ENCODE results near the gene LPAR1. TPM values are rescaled to one million over a fixed set of nuclear protein-coding genes. Genes with fewer than 3 reads are reported as not detected.

The LPAR1 gene
- total RNA-seq, 2 donors from 2014 or later = 16.5 to 20.2 TPM

- H3K9ac ChIP-seq (ENCODE audit: low read depth in 2 of 2, low read length in 2 of 2) = no peak overlapping the region
- intact Hi-C loops (cut with DNase I) = no loop called here
- no peaks in the 10 kb centered on the region for H3K27me3 ChIP-seq
- H3K4me3 ChIP-seq = no peak overlapping the region
- no peaks in the 10 kb centered on the region for H3K9me3 ChIP-seq
- TF ChIP-seq, protein P1, sequence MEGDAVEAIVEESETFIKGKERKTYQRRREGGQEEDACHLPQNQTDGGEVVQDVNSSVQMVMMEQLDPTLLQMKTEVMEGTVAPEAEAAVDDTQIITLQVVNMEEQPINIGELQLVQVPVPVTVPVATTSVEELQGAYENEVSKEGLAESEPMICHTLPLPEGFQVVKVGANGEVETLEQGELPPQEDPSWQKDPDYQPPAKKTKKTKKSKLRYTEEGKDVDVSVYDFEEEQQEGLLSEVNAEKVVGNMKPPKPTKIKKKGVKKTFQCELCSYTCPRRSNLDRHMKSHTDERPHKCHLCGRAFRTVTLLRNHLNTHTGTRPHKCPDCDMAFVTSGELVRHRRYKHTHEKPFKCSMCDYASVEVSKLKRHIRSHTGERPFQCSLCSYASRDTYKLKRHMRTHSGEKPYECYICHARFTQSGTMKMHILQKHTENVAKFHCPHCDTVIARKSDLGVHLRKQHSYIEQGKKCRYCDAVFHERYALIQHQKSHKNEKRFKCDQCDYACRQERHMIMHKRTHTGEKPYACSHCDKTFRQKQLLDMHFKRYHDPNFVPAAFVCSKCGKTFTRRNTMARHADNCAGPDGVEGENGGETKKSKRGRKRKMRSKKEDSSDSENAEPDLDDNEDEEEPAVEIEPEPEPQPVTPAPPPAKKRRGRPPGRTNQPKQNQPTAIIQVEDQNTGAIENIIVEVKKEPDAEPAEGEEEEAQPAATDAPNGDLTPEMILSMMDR (IDR thresholded peaks at IDR 0.05) = no peak
- no peaks in the 10 kb centered on the region for H3K4me1 ChIP-seq
- DNase-seq = no peak
- H3K27ac ChIP-seq = no peak overlapping the region
- no peaks in the 10 kb centered on the region for H3K36me3 ChIP-seq
Observed at GRCh38 chr9:110894731-110895130, 143.5 kb downstream of the LPAR1 start.

DNA sequence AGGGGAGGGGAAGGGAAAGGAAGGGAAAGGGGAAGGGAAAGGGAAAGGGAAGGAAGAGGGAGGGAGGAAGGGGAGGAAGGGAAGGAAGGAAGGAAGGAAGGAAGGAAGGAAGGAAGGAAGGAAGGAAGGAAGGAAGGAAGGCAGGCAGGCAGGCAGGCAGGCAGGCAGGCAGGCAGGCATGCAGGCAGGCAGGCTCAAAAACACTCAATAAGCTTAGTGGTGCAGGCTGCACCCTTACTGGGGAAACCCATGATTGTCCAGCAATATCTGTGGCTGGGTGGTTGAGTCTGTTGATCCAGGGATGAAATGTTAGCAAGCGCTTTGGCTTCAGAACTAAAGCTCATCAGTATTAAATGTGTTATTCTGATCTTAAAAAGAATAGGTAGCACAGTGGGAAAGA lies 145.6 kb downstream of the LPAR1 start:
- TF ChIP-seq, protein P1 (IDR thresholded peaks at IDR 0.05) = no peak
- intact Hi-C loops (cut with DNase I) = no loop called here
- no peak for DNase-seq

GRCh38 chr9:110891760-110892159 lies 146.5 kb downstream of the LPAR1 start:
- intact Hi-C loops (cut with DNase I) = no loop called here
- no peak overlapping the region for H3K27ac ChIP-seq

More for the DNA sequence above, 145.6 kb downstream of the LPAR1 start:
- no peaks in the 10 kb centered on the region for H3K9me3 ChIP-seq
- no peaks in the 10 kb centered on the region for H3K27me3 ChIP-seq
- no peak overlapping the region for H3K4me3 ChIP-seq
- no peaks in the 10 kb centered on the region for H3K36me3 ChIP-seq
- H3K27ac ChIP-seq = no peak overlapping the region
- H3K4me1 ChIP-seq = no peaks in the 10 kb centered on the region
- H3K9ac ChIP-seq (ENCODE audit: low read depth in 2 of 2, low read length in 2 of 2) = no peak overlapping the region

DNA sequence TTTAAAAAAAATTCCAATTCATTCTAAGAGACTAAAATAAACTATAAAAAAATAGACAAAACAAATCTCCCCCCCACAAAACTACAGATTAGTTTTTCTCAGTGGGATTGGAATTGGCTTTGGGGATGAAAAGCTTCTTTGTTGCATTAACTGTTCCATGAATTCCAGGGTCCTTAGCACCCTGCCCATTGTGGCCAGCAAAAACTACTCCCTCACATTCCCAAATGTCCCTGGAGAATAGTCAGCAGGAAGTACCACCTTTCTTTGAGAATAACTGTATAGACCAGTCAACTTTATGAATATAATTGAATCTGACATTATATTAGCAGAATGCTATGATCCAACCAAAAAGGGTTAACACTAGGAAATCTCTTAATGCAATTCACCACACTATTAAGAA lies 147.9 kb downstream of the LPAR1 start:
- H3K27ac ChIP-seq = no peak overlapping the region
- TF ChIP-seq, protein P1 (IDR thresholded peaks at IDR 0.05) = no peak
- no peaks in the 10 kb centered on the region for H3K27me3 ChIP-seq
- intact Hi-C loops (cut with DNase I) = no loop called here
- no peaks in the 10 kb centered on the region for H3K36me3 ChIP-seq
- no peak overlapping the region for H3K4me3 ChIP-seq
- no peak for DNase-seq
- no peaks in the 10 kb centered on the region for H3K4me1 ChIP-seq
- H3K9me3 ChIP-seq = no peaks in the 10 kb centered on the region
- no peak overlapping the region for H3K9ac ChIP-seq (ENCODE audit: low read depth in 2 of 2, low read length in 2 of 2)

More at GRCh38 chr9:110891760-110892159, 146.5 kb downstream of the LPAR1 start:
- TF ChIP-seq, protein P1 (IDR thresholded peaks at IDR 0.05) = no peak
- no peaks in the 10 kb centered on the region for H3K4me1 ChIP-seq
- no peak overlapping the region for H3K9ac ChIP-seq (ENCODE audit: low read depth in 2 of 2, low read length in 2 of 2)
- no peak overlapping the region for H3K4me3 ChIP-seq
- no peaks in the 10 kb centered on the region for H3K27me3 ChIP-seq
- no peak for DNase-seq
- no peaks in the 10 kb centered on the region for H3K9me3 ChIP-seq
- H3K36me3 ChIP-seq = no peaks in the 10 kb centered on the region

GRCh38 chr9:110887276-110887675 lies 151.0 kb downstream of the LPAR1 start:
- DNase-seq = no peak
- Histone ChIP-seq H3K9ac (ENCODE audit: low read depth in 2 of 2, low read length in 2 of 2) (no peak overlapping the region), H3K36me3 (no peaks in the 10 kb centered on the region), H3K4me3 (no peak overlapping the region), H3K27me3 (no peaks in the 10 kb centered on the region), H3K9me3 (no peaks in the 10 kb centered on the region), H3K4me1 (no peaks in the 10 kb centered on the region), H3K27ac (no peak overlapping the region)
- intact Hi-C loops (cut with DNase I) = no loop called here
- TF ChIP-seq, protein P1 (IDR thresholded peaks at IDR 0.05) = no peak

All from colonic mucosa (tissue), 4 donors.